Panc1 (cell line): ENCODE measurements around the gene CENPH. TPM values are rescaled to one million over a fixed set of nuclear protein-coding genes. Genes with fewer than 3 reads are reported as not detected.
A peak's percentile ranks its signal among the peaks of the same experiment; 100 is the strongest.

Experiments used
- ATAC-seq: fragments of 200-7000 bp; cut with Tn5 transposase; 2 replicates; pipeline ENCODE4 v1.9.1; 2020; ENCODE audit warnings: mild to moderate bottlenecking, moderate library complexity
- BruUV-seq: library from RNA; stranded (reverse); fragments of 400-500 nt; replicated peaks from 2 replicates; lab custom pipeline; 2021; lab: Mats Ljungman, UMichigan
- CTCF ChIA-PET: fragments of 300-600 bp; sonication (Branson Sonifier 250); formaldehyde crosslinking; loops from one replicate; lab custom pipeline; 2022; ENCODE audit warnings: antibody characterized with exemption; lab: Charles Lee
- POLR2A ChIA-PET: fragments of 300-600 bp; sonication (Branson Sonifier 250); formaldehyde crosslinking; loops from one replicate; lab custom pipeline; 2022; ENCODE audit warnings: antibody characterized with exemption; lab: Charles Lee
- DNase-seq: peaks from one replicate; pipeline ENCODE4 v3.0.0-alpha.2; 2010; ENCODE audit warnings: low read depth, low spot score
- H3K27ac ChIP-seq: 2 replicates; pipeline ENCODE4 v1.5.1; 2011; ENCODE audit warnings: mild to moderate bottlenecking, low read length, inconsistent platforms
- H3K27me3 ChIP-seq: fragments of 200-500 bp; sonication (Bioruptor generic); 2 replicates; pipeline ENCODE4 v1.6.0; 2014; ENCODE audit warnings: low read length, inconsistent platforms; ENCODE audit not compliant: control insufficient read depth, insufficient read depth
- H3K36me3 ChIP-seq: fragments of 200-500 bp; sonication (Bioruptor generic); 2 replicates; pipeline ENCODE4 v1.5.1; 2014; ENCODE audit warnings: inconsistent platforms, mild to moderate bottlenecking, low read length, moderate library complexity; ENCODE audit not compliant: control insufficient read depth, insufficient read depth
- H3K4me1 ChIP-seq: 2 replicates; pipeline ENCODE4 v1.5.1; 2011; ENCODE audit warnings: inconsistent platforms, mild to moderate bottlenecking, low read length, moderate library complexity; ENCODE audit not compliant: control insufficient read depth, insufficient read depth
- H3K4me3 ChIP-seq, 2 experiments: 2 replicates each; pipeline ENCODE4 v1.5.1; 2011 to 2012; ENCODE audit warnings: low read depth in 2 of 2, low read length in 2 of 2, mild to moderate bottlenecking in 2 of 2, inconsistent platforms in 1 of 2, moderate library complexity in 1 of 2
- H3K9me3 ChIP-seq: fragments of 200-500 bp; sonication (Bioruptor generic); 2 replicates; pipeline ENCODE4 v1.5.1; 2014; ENCODE audit warnings: low read depth, mild to moderate bottlenecking, inconsistent platforms, low read length, moderate library complexity; ENCODE audit not compliant: control insufficient read depth, insufficient read depth
- POLR2AphosphoS5 ChIP-seq: IDR thresholded peaks from 2 replicates; pipeline ENCODE4 v1.6.1; 2012; ENCODE audit warnings: mild to moderate bottlenecking, low read depth, low read length, moderate library complexity
- SIN3A ChIP-seq: IDR thresholded peaks from 2 replicates; pipeline ENCODE4 v1.6.1; 2012; ENCODE audit warnings: low read depth, mild to moderate bottlenecking, low read length, moderate library complexity, borderline replicate concordance; ENCODE audit not compliant: insufficient read depth
- TCF7L2 ChIP-seq: IDR thresholded peaks from 2 replicates; pipeline ENCODE4 v1.6.1; 2011; ENCODE audit warnings: mild to moderate bottlenecking, low read depth, low read length, inconsistent platforms
- in situ Hi-C: cut with HindIII; loops from 2 replicates; pipeline ENCODE4 v1.10.0; 2016; ENCODE audit warnings: low sequenced_read_pairs, low pct_unique_long_range_greater_than_20kb
- intact Hi-C: fragments of 100-400 bp; cut with micrococcal nuclease; formaldehyde crosslinking; loops from one replicate; pipeline ENCODE4 v1.10.0; 2022; ENCODE audit not compliant: unreplicated experiment
- total RNA-seq: library from RNA; stranded (reverse); gene quantifications from one replicate; pipeline ENCODE4 v1.2.1, GENCODE V29; 2021; ENCODE audit not compliant: unreplicated experiment
- TF ChIP-seq, protein P1 (sequence below), 2 experiments: IDR thresholded peaks; 2 replicates each; pipeline ENCODE4 v1.6.1; 2011 to 2012; ENCODE audit warnings: low read depth in 2 of 2, control low read depth in 1 of 2, low read length in 1 of 2, mild to moderate bottlenecking in 1 of 2, moderate library complexity in 1 of 2; ENCODE audit not compliant: insufficient read depth in 1 of 2
- TF ChIP-seq, protein P2 (sequence below): fragments of 450-650 bp; IDR thresholded peaks from 2 replicates; pipeline ENCODE4 v1.5.1; 2017; ENCODE audit warnings: mild to moderate bottlenecking

CENPH gene
- total RNA-seq, 1 experiment from 2014 or later: 35.6 TPM

DNA sequence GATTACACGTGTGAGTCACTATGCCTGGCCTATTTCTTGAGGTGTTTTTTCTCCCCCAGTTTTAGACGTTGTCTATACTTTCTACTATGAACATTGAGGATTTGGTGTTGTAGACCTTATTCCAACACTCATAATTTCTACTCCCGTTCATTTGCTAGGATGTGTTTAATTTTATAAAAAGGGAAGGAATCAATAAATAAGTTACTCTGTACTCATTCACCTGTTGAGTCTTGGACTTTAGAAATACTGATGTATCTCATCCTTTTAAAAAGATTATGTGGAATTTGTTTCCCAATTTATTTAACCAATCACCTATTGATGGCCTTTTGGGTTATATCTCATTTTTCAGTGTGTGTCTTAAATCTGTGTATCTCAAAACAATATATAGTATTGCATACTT lies 48.5 kb downstream of the CENPH start:
- in situ Hi-C loops (no loop called here), intact Hi-C loops (no loop called here)
- ChIA-PET CTCF (interaction anchor here (0.6 kb wide), 1 partner anchor 48 kb away, joined by 5 read pairs; no protein-coding TSS in a partner anchor), POLR2A (interaction anchor here (0.6 kb wide), 2 partner anchors 17 to 114 kb away, joined by 3 read pairs; no protein-coding TSS in a partner anchor)
- TF ChIP-seq TCF7L2: no peak
- no peak for TF ChIP-seq SIN3A
- TF ChIP-seq, protein P1, sequence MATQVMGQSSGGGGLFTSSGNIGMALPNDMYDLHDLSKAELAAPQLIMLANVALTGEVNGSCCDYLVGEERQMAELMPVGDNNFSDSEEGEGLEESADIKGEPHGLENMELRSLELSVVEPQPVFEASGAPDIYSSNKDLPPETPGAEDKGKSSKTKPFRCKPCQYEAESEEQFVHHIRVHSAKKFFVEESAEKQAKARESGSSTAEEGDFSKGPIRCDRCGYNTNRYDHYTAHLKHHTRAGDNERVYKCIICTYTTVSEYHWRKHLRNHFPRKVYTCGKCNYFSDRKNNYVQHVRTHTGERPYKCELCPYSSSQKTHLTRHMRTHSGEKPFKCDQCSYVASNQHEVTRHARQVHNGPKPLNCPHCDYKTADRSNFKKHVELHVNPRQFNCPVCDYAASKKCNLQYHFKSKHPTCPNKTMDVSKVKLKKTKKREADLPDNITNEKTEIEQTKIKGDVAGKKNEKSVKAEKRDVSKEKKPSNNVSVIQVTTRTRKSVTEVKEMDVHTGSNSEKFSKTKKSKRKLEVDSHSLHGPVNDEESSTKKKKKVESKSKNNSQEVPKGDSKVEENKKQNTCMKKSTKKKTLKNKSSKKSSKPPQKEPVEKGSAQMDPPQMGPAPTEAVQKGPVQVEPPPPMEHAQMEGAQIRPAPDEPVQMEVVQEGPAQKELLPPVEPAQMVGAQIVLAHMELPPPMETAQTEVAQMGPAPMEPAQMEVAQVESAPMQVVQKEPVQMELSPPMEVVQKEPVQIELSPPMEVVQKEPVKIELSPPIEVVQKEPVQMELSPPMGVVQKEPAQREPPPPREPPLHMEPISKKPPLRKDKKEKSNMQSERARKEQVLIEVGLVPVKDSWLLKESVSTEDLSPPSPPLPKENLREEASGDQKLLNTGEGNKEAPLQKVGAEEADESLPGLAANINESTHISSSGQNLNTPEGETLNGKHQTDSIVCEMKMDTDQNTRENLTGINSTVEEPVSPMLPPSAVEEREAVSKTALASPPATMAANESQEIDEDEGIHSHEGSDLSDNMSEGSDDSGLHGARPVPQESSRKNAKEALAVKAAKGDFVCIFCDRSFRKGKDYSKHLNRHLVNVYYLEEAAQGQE (IDR thresholded peaks at IDR 0.05; ENCODE audit: insufficient read depth in 1 of 2, low read depth in 2 of 2, low read length in 1 of 2): no peak
- no peak for TF ChIP-seq POLR2AphosphoS5
- TF ChIP-seq, protein P2, sequence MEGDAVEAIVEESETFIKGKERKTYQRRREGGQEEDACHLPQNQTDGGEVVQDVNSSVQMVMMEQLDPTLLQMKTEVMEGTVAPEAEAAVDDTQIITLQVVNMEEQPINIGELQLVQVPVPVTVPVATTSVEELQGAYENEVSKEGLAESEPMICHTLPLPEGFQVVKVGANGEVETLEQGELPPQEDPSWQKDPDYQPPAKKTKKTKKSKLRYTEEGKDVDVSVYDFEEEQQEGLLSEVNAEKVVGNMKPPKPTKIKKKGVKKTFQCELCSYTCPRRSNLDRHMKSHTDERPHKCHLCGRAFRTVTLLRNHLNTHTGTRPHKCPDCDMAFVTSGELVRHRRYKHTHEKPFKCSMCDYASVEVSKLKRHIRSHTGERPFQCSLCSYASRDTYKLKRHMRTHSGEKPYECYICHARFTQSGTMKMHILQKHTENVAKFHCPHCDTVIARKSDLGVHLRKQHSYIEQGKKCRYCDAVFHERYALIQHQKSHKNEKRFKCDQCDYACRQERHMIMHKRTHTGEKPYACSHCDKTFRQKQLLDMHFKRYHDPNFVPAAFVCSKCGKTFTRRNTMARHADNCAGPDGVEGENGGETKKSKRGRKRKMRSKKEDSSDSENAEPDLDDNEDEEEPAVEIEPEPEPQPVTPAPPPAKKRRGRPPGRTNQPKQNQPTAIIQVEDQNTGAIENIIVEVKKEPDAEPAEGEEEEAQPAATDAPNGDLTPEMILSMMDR: no peak
- no TSS peak for BruUV-seq
- Histone ChIP-seq H3K9me3 (no peaks in the 10 kb centered on the region), H3K27me3 (no peaks in the 10 kb centered on the region), H3K4me3 (no peak overlapping the region), H3K36me3 (peaks cover 9% of the 10 kb centered on the region), H3K27ac (peak overlapping the region; percentile 0; the same call in 1 of the 2 replicates), H3K4me1 (peaks cover 28% of the 10 kb centered on the region)
- ATAC-seq: no peak
- no peak for DNase-seq

DNA sequence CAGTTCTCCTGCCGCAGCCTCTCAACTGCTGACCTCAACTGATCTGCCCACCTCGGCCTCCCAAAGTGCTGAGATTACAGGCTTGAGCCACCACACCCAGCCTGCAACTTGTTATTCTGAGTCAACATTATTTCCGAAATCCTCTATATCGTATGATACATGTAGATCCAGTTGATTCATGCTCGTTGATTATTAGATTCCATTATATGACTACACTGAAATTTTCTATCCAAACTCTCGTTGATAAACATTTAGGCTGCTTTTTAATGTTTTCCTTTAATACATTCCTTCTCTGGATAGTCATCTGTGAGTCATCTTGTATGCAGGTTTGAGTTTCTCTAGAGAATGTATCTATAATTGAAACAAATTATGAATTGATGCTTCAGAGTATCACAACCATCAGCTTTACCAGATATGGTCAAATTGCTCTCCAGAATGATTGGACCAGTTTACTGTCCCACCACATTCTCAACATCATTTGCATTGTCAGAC lies 49.4 kb downstream of the CENPH start:
- peak; percentile 40; the same call in 1 of the 2 replicates for ATAC-seq
- Histone ChIP-seq H3K9me3 (no peaks in the 10 kb centered on the region), H3K4me3 (peak overlapping the region; percentile 4 to 13; a peak in 1 of 4 replicates), H3K4me1 (peaks cover 28% of the 10 kb centered on the region), H3K27ac (peak overlapping the region; percentile 40), H3K27me3 (no peaks in the 10 kb centered on the region), H3K36me3 (peaks cover 9% of the 10 kb centered on the region)
- no peak for TF ChIP-seq SIN3A
- TF ChIP-seq, protein P1 (IDR thresholded peaks at IDR 0.05; ENCODE audit: insufficient read depth in 1 of 2, low read depth in 2 of 2, low read length in 1 of 2): no peak
- no peak for TF ChIP-seq TCF7L2
- TF ChIP-seq, protein P2: no peak
- no peak for TF ChIP-seq POLR2AphosphoS5
- CTCF ChIA-PET: interaction anchor here (0.6 kb wide), 2 partner anchors 40 to 49 kb away, joined by 3 to 5 read pairs; no protein-coding TSS in a partner anchor
- in situ Hi-C loops (no loop called here), intact Hi-C loops (no loop called here)
- no TSS peak for BruUV-seq
- POLR2A ChIA-PET: interaction anchor here (0.6 kb wide), 1 partner anchor 16 kb away, joined by 3 read pairs; no protein-coding TSS in a partner anchor
- peak; percentile 69 for DNase-seq
